Adrenal gland (tissue), 5 donors: Measurements from ENCODE around the gene GRIN3B.

Experiments used
- CTCF ChIP-seq, 6 experiments: fragments of 450-650 bp in 4 of 6; fragments of 200-600 bp in 2 of 6; sonication (generic) in 1 of 6; IDR thresholded peaks; 1 replicate in 5 of 6; 2 replicates in 1 of 6; pipeline versions ENCODE4 v1.5.1 to v1.8.0; 2016 to 2021; ENCODE audit warnings: antibody characterized with exemption in 6 of 6, mild to moderate bottlenecking in 2 of 6, moderate library complexity in 1 of 6
- POLR2A ChIP-seq, 2 donors: fragments of 450-650 bp; IDR thresholded peaks; one replicate each; pipeline ENCODE4 v1.6.1; 2017; ENCODE audit warnings: antibody characterized with exemption in 2 of 2, mild to moderate bottlenecking in 2 of 2, moderate library complexity in 1 of 2
- donor health status: DM: no; HTN: no; CAD: no.

GRCh38 chr19:1017115-1017905 lies 17.1 kb downstream of the GRIN3B start:
- no peak for TF ChIP-seq CTCF (IDR thresholded peaks at IDR 0.05)
- no peak for TF ChIP-seq POLR2A (IDR thresholded peaks at IDR 0.05)
